HT1080 (cell line): ENCODE results near the gene DIP2B. TPM values are rescaled to one million over a fixed set of nuclear protein-coding genes. Genes with fewer than 3 reads are reported as not detected.

Source experiments
- DNase-seq: peaks from one replicate; pipeline ENCODE4 v3.0.0-alpha.2; 2015; ENCODE audit warnings: low read depth
- polyA plus RNA-seq, 2 experiments: library from polyadenylated mRNA; depleted of rRNA; stranded (reverse); fragments of >200 nt; gene quantifications; 2 replicates each; pipeline ENCODE4 v1.2.3, GENCODE V29; 2015
- total RNA-seq: library from RNA; depleted of rRNA; stranded (reverse); fragments of >200 nt; shearing (Covaris generic); gene quantifications from 2 replicates; pipeline ENCODE4 v1.2.3, GENCODE V29; 2014; rRNA removed

Gene DIP2B
- 34.8 and 45.3 TPM in 2 replicates for total RNA-seq
- 23.0 and 30.7 TPM in 2 replicates for polyA plus RNA-seq (2015; cell fraction: cytosol; rRNA removed)
- polyA plus RNA-seq (2015; cell fraction: nucleus; rRNA removed) = 51.2 and 52.5 TPM in 2 replicates

GRCh38 chr12:50504798-50505674 is at the start of gene DIP2B:
Gene DIP2B (plus strand): TSS chr12:50504985. CDS start chr12:50505141, 156 bp downstream.
- DNase-seq = peak; percentile 94

DNA sequence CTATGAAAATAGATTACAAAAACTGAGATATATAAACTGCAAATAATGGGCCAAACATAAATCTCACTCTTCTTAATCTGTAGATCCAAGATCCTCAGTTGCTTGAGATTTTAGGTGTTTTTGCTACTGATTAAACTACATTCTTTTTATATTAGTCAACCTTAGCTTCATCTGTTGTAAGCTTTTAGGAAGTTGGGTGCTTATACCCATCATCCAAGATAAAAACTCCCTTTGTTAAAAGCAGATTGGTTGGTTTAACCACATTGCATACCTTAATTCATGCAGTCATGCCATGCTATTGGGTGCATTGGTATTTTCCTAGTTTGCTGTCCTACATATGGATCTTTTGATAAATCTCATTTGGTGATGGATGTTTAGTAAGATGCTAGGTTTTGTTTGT is 46.2 kb upstream of the DIP2B start:
- peak; percentile 55 for DNase-seq

GRCh38 chr12:50467439-50467838 is 37.3 kb upstream of the DIP2B start:
- no peak for DNase-seq

DNA sequence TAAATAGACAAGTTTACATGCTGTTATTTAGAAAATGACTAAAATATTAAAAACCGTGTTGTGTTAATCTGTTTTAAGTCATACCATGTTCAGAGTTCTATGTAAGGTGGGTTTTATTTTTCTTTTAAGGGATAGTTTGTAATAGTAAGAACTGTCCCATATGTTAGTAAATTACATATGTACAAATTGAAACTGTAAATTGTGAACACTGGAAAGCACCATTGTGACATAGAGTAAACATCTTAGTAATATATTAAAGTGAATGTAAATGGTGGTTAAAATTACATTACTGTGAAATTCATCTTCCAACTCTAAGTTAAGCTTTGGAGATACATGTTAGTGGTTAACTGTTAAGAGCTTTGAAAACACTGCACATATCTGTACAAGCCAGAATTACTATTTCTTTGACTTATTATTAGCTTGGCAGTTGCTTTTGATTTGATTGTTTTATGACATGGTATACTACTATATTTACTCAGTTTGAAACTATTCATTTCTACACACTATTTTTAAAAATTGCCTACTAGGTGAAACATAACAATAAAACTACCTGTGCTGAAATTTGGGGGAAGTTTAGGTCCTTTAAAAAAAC is 27.4 kb upstream of the DIP2B start:
- DNase-seq = no peak

- DNase-seq = peak; percentile 56
These were observed 22.2 kb upstream of the DIP2B start for GRCh38 chr12:50482571-50482970.

DNA sequence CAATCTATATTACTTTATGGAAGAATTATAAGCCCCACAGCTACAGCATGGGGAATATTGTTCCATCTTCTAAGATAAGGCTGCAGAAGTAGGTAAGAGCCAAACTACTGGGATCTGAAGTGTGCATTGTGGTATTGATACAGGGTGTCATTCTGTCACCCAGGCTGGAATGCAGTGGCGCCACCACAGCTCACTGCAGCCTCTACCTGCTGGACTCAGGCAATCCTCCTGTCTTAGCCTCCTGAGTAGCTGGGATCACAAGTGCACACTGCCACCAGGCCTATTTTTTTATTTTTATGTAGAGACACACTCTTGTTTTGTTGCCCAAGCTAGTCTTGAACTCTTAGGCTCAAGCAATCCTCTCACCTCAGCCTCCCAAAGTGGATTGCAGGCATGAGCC is 21.3 kb upstream of the DIP2B start:
- DNase-seq = no peak

DNA sequence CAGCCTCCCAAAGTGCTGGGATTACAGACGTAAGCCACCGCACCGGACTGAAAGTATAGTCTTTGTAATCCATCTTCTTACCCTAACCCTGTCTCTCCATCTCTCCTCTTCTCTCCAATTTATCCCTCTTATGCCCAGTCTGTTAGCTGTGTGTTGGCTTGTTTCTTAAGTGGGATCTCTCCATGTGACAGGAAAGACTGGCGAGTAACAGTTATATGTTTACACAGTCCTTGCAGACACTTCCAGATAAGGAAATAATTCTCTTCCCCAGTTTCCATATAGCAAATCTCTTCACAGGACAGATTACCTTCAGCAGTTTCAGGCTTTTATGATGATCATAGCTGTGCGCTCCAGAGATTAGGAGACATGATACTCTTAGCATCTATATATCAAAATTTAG is 16.0 kb upstream of the DIP2B start:
- DNase-seq = peak; percentile 16

- DNase-seq = peak; percentile 13
These were observed 6.7 kb upstream of the DIP2B start for GRCh38 chr12:50498119-50498518.

DNA sequence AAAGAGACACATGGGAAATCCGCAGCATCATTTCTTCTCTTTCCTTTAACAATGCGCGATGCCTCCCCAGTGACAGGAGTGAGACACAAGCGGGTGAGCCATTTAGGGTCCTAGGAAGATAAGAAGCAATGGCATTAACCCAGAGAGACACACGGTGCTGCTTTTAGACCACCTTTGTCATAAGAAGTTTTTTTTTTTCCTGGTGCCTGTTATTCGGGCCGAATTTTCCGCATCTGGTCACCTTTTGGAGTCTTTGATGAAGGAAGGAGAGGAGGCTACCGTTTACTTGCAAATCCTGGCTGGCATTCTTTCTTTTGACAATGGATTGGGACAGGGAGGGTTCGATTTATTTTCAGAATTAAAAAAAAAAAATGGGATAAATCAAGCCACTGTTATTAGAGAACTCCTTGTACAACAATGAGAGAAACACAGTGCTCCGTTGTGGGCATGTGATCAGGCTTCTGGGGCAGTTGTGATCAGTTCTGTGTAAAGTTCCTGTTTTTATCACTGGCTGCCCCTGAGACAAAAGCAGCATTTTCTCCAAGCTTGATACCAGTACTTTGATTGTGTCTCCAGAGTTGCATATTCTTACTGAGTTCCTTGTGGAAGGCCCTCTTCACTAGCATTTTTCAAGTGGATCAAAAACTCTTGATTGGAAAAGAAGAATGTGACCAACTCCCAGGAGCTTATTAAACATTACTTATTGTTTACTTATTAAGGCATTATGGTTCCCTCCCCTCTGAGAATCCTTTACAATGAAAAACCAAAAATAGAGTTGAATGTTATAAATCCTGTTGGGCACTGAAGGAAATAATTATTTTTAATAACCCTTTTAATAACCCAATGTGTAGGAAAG is 1.1 kb downstream of the DIP2B start:
- DNase-seq = peak; percentile 13

DNA sequence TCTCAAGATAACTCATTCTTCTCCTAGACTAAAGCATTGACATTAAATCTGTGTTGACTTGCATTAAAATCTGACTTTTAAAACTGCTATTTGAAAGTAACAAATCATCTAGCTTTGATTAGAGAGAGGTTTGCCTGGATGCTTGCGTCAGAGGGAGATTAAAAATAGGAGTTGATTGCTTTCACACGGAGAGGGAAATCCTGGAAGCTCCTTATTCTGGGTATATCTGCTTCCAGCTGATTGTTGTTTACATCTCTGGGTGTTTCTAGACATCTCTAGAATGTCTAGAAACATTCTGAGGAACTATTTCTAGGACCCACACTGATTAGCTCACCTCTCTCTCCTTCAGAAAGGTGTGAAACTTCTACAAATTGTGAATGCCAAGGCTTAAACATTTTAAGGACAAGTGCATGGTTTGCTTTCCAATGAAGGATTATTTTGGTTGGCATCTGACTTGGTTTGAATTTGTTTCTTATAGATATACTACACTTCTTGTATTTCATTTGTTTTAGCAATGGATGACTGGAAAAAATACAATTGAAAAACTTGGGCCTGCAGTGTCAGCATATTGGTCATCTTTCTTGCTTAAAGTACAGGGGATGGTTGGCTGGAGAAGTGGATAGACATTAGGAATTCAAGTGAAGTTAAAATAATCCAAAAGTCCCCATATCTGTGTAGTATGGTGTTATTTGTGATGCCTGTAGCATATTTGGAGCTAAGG is 2.1 kb downstream of the DIP2B start:
- DNase-seq = no peak

GRCh38 chr12:50507474-50507838 is 2.7 kb downstream of the DIP2B start:
- DNase-seq = no peak

GRCh38 chr12:50507930-50508329 is 3.1 kb downstream of the DIP2B start:
- DNase-seq = no peak

GRCh38 chr12:50508414-50508813 is 3.6 kb downstream of the DIP2B start:
- no peak for DNase-seq

- DNase-seq = no peak
These were observed 4.3 kb downstream of the DIP2B start for GRCh38 chr12:50508970-50509663.

- DNase-seq = no peak
These were observed 9.9 kb downstream of the DIP2B start for GRCh38 chr12:50514526-50515276.

- no peak for DNase-seq
These were observed 10.8 kb downstream of the DIP2B start for GRCh38 chr12:50515587-50515986.

DNA sequence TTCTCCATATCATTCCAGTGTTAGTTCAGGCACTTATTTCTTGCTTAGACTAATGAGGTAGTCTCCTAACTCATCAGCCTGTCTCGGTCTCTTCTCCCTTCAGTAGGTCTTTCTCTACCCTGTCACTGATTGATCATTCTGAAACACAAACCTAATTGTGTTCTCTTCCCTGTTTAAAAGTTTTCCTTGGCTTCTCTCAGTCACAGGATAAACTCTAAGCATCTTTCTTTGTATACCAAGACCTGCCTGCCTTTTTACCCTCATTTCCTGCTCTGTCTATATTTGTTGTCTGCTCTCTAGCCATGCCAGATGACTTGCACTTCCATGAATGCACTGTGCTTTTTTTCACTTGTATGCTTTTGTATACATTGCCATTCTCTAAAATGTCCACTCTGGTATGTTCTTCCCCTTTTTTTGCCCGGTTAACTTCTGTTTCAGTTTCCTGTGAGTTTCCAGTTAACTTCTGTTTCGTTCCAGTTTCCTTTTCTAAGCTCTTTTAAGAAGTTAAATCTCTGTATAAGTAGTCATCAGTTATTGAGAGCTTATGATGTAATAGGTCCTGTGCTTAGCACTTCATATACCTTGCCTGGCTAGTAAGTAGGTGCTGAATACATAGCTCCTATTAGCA is 12.8 kb downstream of the DIP2B start:
- DNase-seq = peak; percentile 43

GRCh38 chr12:50518090-50518489 is 13.3 kb downstream of the DIP2B start:
- no peak for DNase-seq

DNA sequence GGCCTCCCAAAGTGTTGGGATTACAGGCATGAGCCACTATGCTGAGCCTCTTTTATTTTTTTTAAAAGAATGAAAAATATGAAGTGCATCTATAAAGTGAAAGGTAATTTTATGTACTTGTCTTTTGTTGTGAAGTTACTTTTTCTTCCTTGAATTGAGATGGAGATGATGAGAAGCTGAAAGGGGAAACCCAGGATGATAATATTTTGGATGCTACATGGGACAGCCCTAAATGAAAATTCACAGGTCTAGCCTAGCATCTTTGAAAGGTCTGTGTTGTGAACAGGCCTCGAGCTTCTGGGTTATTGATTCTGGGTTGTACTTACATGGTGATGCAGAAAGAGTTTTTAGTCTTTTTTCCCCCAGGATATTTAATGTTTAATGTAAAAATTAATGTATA is 14.6 kb downstream of the DIP2B start:
- DNase-seq = no peak
